Hepatocyte (in vitro differentiated cells): ENCODE results near the gene FBXW5. TPM values are rescaled to one million over a fixed set of nuclear protein-coding genes. Genes with fewer than 3 reads are reported as not detected.

Experiments
- DNase-seq: peaks from one replicate; pipeline ENCODE4 v3.0.0-alpha.2; 2016; ENCODE audit warnings: low spot score
- H2AFZ ChIP-seq: fragments of 200-600 bp; sonication (generic); 2 replicates; pipeline ENCODE4 v1.6.0; 2016; ENCODE audit warnings: antibody characterized with exemption, mild to moderate bottlenecking
- H3K27ac ChIP-seq: fragments of 200-600 bp; sonication (generic); 2 replicates; pipeline ENCODE4 v1.5.1; 2016; ENCODE audit warnings: mild to moderate bottlenecking
- H3K27me3 ChIP-seq: fragments of 200-600 bp; sonication (generic); 2 replicates; pipeline ENCODE4 v1.6.1; 2016
- H3K36me3 ChIP-seq: fragments of 200-600 bp; sonication (generic); replicated peaks from 2 replicates; pipeline ENCODE4 v1.5.1; 2016; ENCODE audit warnings: low read depth; ENCODE audit not compliant: insufficient read depth
- H3K4me1 ChIP-seq: fragments of 200-600 bp; sonication (generic); 2 replicates; pipeline ENCODE4 v1.5.1; 2016; ENCODE audit warnings: mild to moderate bottlenecking, moderate library complexity; ENCODE audit not compliant: insufficient read depth
- H3K4me2 ChIP-seq: fragments of 200-600 bp; sonication (generic); 2 replicates; pipeline ENCODE4 v1.6.0; 2016
- H3K4me3 ChIP-seq: fragments of 200-600 bp; sonication (generic); 2 replicates; pipeline ENCODE4 v1.5.1; 2016; ENCODE audit warnings: mild to moderate bottlenecking
- H3K79me2 ChIP-seq: fragments of 200-600 bp; sonication (generic); 2 replicates; pipeline ENCODE4 v1.6.0; 2017; ENCODE audit warnings: mild to moderate bottlenecking
- H3K9me2 ChIP-seq: fragments of 200-600 bp; sonication (generic); replicated peaks from 2 replicates; pipeline ENCODE4 v1.6.0; 2017; ENCODE audit warnings: mild to moderate bottlenecking; ENCODE audit not compliant: insufficient read depth
- H3K9me3 ChIP-seq: fragments of 200-600 bp; sonication (generic); 2 replicates; pipeline ENCODE4 v1.5.1; 2016; ENCODE audit warnings: low read depth, mild to moderate bottlenecking
- H4K20me1 ChIP-seq: fragments of 200-600 bp; sonication (generic); 2 replicates; pipeline ENCODE4 v1.6.0; 2016; ENCODE audit warnings: mild to moderate bottlenecking; ENCODE audit not compliant: insufficient read depth, poor library complexity, severe bottlenecking
- CTCF ChIP-seq: fragments of 200-600 bp; sonication (generic); IDR thresholded peaks from 2 replicates; pipeline ENCODE4 v1.5.1; 2016; ENCODE audit warnings: antibody characterized with exemption, mild to moderate bottlenecking; ENCODE audit not compliant: poor library complexity
- EZH2 ChIP-seq: fragments of 200-600 bp; sonication (generic); IDR thresholded peaks from 2 replicates; pipeline ENCODE4 v1.6.1; 2016; ENCODE audit warnings: antibody characterized with exemption, mild to moderate bottlenecking, borderline replicate concordance
- EZH2phosphoT487 ChIP-seq: fragments of 200-600 bp; sonication (generic); IDR thresholded peaks from one replicate; pipeline ENCODE4 v1.6.1; 2018; ENCODE audit warnings: antibody characterized with exemption, mild to moderate bottlenecking, low read depth, moderate library complexity; ENCODE audit not compliant: unreplicated experiment, severe bottlenecking
- WGBS: methylation state at CpG from one replicate; pipeline ENCODE4 v1.1.6; 2016; ENCODE audit warnings: low lambda C conversion rate; ENCODE audit errors: missing lambda C conversion rate; 5-methylcytosine and 5-hydroxymethylcytosine counted together
- polyA plus RNA-seq: library from polyadenylated mRNA; unstranded; fragments of >200 nt; fragmentation: Nextera tagmentation; extraction: Ambion mirVana; gene quantifications from 2 replicates; pipeline ENCODE4 v1.2.1, GENCODE V29; 2016
- total RNA-seq: library from RNA; depleted of rRNA; stranded (reverse); fragments of >200 nt; gene quantifications from 2 replicates; pipeline ENCODE4 v1.2.3, GENCODE V29; 2014

The FBXW5 gene
- total and polyA plus RNA-seq, 2 experiments from 2014 or later, result 141 to 172 TPM

GRCh38 chr9:136944212-136944518 is 373 bp downstream of the FBXW5 start:
- H3K36me3 ChIP-seq, result no peaks in the 10 kb centered on the region
- peak overlapping the region; percentile 80 for H3K4me3 ChIP-seq
- DNase-seq, result peak; percentile 86
- H2AFZ ChIP-seq, result peak overlapping the region; percentile 41
- WGBS, result 2% methylated on average over 11 of the region's 45 CpGs
- H3K79me2 ChIP-seq, result peaks cover 24% of the 10 kb centered on the region
- no peaks in the 10 kb centered on the region for H3K27me3 ChIP-seq
- H3K4me1 ChIP-seq, result peaks cover 17% of the 10 kb centered on the region
- peak overlapping the region; percentile 98 for H3K4me2 ChIP-seq
- no peaks in the 10 kb centered on the region for H3K9me2 ChIP-seq
- no peaks in the 10 kb centered on the region for H3K9me3 ChIP-seq
- peak overlapping the region; percentile 95 for H3K27ac ChIP-seq
- peaks cover 4% of the 10 kb centered on the region for H4K20me1 ChIP-seq
- no peak for TF ChIP-seq EZH2phosphoT487
- TF ChIP-seq EZH2, result no peak
- TF ChIP-seq CTCF, result peak; percentile 9

DNA sequence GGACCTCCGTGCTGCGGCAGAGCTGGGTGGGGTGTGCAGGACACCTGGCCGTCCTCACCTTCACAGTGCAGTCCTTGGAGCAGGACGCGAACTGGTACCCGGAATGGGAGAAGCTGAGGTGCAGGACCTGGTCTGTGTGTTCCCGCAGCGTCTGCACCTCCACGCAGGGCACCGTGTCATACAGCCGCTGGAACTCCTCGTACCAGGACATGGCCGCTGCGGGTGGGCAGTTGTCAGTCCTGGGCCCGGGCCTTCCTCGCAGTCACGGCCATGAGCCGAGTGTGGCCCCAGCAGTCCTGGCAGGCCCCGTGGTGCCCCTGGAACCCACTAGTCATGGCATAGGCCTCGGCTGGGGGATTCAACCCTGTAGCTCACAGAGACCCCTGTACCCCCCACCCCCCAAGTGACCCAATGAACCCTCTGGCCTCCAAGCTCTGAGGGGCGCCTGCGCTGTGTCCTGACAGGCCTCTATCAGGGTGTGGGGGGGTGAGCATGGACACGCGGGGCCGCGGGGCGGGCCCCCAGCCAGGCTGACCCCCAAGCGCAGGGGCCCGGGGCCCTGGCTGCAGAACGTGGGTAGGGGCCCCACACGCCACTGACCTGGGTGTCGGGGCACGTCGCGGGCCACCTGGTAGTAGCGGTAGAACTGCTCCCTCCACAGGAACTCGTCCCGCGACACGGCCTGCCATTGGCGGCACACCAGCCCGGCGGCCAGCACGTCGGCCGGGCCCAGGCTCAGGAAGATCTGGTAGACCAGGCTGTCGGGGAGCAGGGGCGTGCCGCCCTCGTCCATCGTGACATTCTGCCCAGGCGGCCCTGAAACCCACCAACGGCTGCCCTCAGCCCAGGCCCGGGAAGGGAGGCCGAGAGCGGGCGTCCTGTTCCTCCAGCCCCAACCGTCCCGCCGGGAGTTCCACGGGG is 987 bp downstream of the FBXW5 start:
- WGBS, result 28% methylated on average over 54 of the region's 61 CpGs
- H3K9me3 ChIP-seq, result no peaks in the 10 kb centered on the region
- H2AFZ ChIP-seq, result peak overlapping the region; percentile 41
- H3K4me2 ChIP-seq, result peak overlapping the region; percentile 98
- peaks cover 12% of the 10 kb centered on the region for H3K4me1 ChIP-seq
- H3K27ac ChIP-seq, result peak overlapping the region; percentile 95
- no peaks in the 10 kb centered on the region for H3K36me3 ChIP-seq
- H3K79me2 ChIP-seq, result peaks cover 24% of the 10 kb centered on the region
- peak overlapping the region; percentile 80 for H3K4me3 ChIP-seq
- peaks cover 4% of the 10 kb centered on the region for H4K20me1 ChIP-seq
- peak; percentile 64 for DNase-seq
- H3K27me3 ChIP-seq, result no peaks in the 10 kb centered on the region
- TF ChIP-seq CTCF, result no peak
- no peak for TF ChIP-seq EZH2phosphoT487
- TF ChIP-seq EZH2, result no peak
- no peaks in the 10 kb centered on the region for H3K9me2 ChIP-seq

GRCh38 chr9:136942881-136943230 is 1.7 kb downstream of the FBXW5 start:
- Histone ChIP-seq H3K27me3 (no peaks in the 10 kb centered on the region), H3K4me2 (peak overlapping the region; percentile 98), H2AFZ (no peak overlapping the region), H4K20me1 (peaks cover 4% of the 10 kb centered on the region), H3K9me3 (no peaks in the 10 kb centered on the region), H3K4me3 (no peak overlapping the region), H3K4me1 (peaks cover 12% of the 10 kb centered on the region), H3K9me2 (no peaks in the 10 kb centered on the region), H3K27ac (no peak overlapping the region), H3K79me2 (peaks cover 24% of the 10 kb centered on the region), H3K36me3 (no peaks in the 10 kb centered on the region)
- DNase-seq, result no peak
- TF ChIP-seq CTCF, result no peak
- no peak for TF ChIP-seq EZH2
- TF ChIP-seq EZH2phosphoT487, result no peak
- 98% methylated on average over 15 of the region's 16 CpGs for WGBS
